Endothelial cell (in vitro differentiated cells): Measurements from ENCODE around the gene ZSCAN29. TPM values are rescaled to one million over a fixed set of nuclear protein-coding genes. Genes with fewer than 3 reads are reported as not detected.

Experiments used
- DNase-seq: peaks from one replicate; pipeline ENCODE4 v3.0.0; 2021; ENCODE audit warnings: low spot score
- H3K27ac Mint-ChIP-seq: one replicate; pipeline ENCODE4 v1.8.0; 2021; ENCODE audit warnings: mixed read lengths, inconsistent platforms; ENCODE audit not compliant: unreplicated experiment
- H3K27me3 Mint-ChIP-seq: one replicate; pipeline ENCODE4 v1.8.0; 2021; ENCODE audit warnings: mild to moderate bottlenecking, moderate library complexity, mixed read lengths, inconsistent platforms; ENCODE audit not compliant: unreplicated experiment
- H3K36me3 Mint-ChIP-seq: one replicate; pipeline ENCODE4 v1.8.0; 2021; ENCODE audit warnings: mild to moderate bottlenecking, low read depth, mixed read lengths, inconsistent platforms; ENCODE audit not compliant: unreplicated experiment
- H3K4me1 Mint-ChIP-seq: one replicate; pipeline ENCODE4 v1.8.0; 2021; ENCODE audit warnings: mild to moderate bottlenecking, mixed read lengths, inconsistent platforms; ENCODE audit not compliant: unreplicated experiment
- H3K4me3 Mint-ChIP-seq: one replicate; pipeline ENCODE4 v1.8.0; 2021; ENCODE audit warnings: mild to moderate bottlenecking, mixed read lengths, inconsistent platforms; ENCODE audit not compliant: unreplicated experiment
- H3K9me3 Mint-ChIP-seq: one replicate; pipeline ENCODE4 v1.8.0; 2021; ENCODE audit warnings: mixed read lengths, inconsistent platforms; ENCODE audit not compliant: unreplicated experiment
- total RNA-seq: library from RNA; stranded (reverse); fragmentation: NEBNext Ultra II Directional; extraction: Animal tissue kit (Norgen Biotek cat#: 25700); gene quantifications from one replicate; pipeline ENCODE4 v1.2.1, GENCODE V29; 2021; ENCODE audit not compliant: unreplicated experiment
- TF ChIP-seq, protein P1 (sequence below): fragments of 200-600 bp; sonication (generic); IDR thresholded peaks from one replicate; pipeline ENCODE4 v1.5.0; 2021; ENCODE audit warnings: antibody characterized with exemption; ENCODE audit not compliant: unreplicated experiment

ZSCAN29 gene
- total RNA-seq, 1 donor from 2014 or later, result 45.5 TPM

GRCh38 chr15:43378601-43379000 is 7.8 kb upstream of the ZSCAN29 start:
- Mint-ChIP-seq H3K9me3 (no peaks in the 10 kb centered on the region), H3K36me3 (peaks cover 16% of the 10 kb centered on the region), H3K4me3 (no peak overlapping the region), H3K4me1 (no peaks in the 10 kb centered on the region), H3K27me3 (no peaks in the 10 kb centered on the region), H3K27ac (no peak overlapping the region)
- TF ChIP-seq, protein P1, sequence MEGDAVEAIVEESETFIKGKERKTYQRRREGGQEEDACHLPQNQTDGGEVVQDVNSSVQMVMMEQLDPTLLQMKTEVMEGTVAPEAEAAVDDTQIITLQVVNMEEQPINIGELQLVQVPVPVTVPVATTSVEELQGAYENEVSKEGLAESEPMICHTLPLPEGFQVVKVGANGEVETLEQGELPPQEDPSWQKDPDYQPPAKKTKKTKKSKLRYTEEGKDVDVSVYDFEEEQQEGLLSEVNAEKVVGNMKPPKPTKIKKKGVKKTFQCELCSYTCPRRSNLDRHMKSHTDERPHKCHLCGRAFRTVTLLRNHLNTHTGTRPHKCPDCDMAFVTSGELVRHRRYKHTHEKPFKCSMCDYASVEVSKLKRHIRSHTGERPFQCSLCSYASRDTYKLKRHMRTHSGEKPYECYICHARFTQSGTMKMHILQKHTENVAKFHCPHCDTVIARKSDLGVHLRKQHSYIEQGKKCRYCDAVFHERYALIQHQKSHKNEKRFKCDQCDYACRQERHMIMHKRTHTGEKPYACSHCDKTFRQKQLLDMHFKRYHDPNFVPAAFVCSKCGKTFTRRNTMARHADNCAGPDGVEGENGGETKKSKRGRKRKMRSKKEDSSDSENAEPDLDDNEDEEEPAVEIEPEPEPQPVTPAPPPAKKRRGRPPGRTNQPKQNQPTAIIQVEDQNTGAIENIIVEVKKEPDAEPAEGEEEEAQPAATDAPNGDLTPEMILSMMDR, result no peak
- no peak for DNase-seq

- Mint-ChIP-seq H3K4me1 (peaks cover 8% of the 10 kb centered on the region), H3K4me3 (no peak overlapping the region), H3K27me3 (peaks cover 1% of the 10 kb centered on the region), H3K27ac (no peak overlapping the region), H3K9me3 (no peaks in the 10 kb centered on the region), H3K36me3 (peaks cover 11% of the 10 kb centered on the region)
- TF ChIP-seq, protein P1, result peak; percentile 82
- peak; percentile 37 for DNase-seq
Observed at GRCh38 chr15:43376017-43376705, 5.3 kb upstream of the ZSCAN29 start.

GRCh38 chr15:43370310-43370974 is 401 bp downstream of the ZSCAN29 start:
- peaks cover 43% of the 10 kb centered on the region for H3K4me1 Mint-ChIP-seq
- H3K36me3 Mint-ChIP-seq, result peaks cover 33% of the 10 kb centered on the region
- DNase-seq, result peak; percentile 46

GRCh38 chr15:43361313-43361903 is 9.4 kb downstream of the ZSCAN29 start:
- Mint-ChIP-seq H3K27ac (no peak overlapping the region), H3K27me3 (no peaks in the 10 kb centered on the region), H3K9me3 (peaks cover 10% of the 10 kb centered on the region), H3K36me3 (peaks cover 63% of the 10 kb centered on the region), H3K4me3 (peak overlapping the region; percentile 79), H3K4me1 (peaks cover 11% of the 10 kb centered on the region)
- DNase-seq, result no peak
- TF ChIP-seq, protein P1, result no peak

More at GRCh38 chr15:43370310-43370974, 401 bp downstream of the ZSCAN29 start:
- TF ChIP-seq, protein P1, result no peak
- Mint-ChIP-seq H3K9me3 (no peaks in the 10 kb centered on the region), H3K27me3 (peaks cover 7% of the 10 kb centered on the region), H3K4me3 (peak overlapping the region; percentile 97), H3K27ac (peak overlapping the region; percentile 89)
